Measurements from ENCODE around the gene MDM4. TPM values are rescaled to one million over a fixed set of nuclear protein-coding genes. Genes with fewer than 3 reads are reported as not detected.
"Not testable (repeated sequence)": the region's sequence is repeated elsewhere in the genome, so short reads cannot be mapped to it uniquely, and the experiment has no call there.

Gene MDM4, protein sequence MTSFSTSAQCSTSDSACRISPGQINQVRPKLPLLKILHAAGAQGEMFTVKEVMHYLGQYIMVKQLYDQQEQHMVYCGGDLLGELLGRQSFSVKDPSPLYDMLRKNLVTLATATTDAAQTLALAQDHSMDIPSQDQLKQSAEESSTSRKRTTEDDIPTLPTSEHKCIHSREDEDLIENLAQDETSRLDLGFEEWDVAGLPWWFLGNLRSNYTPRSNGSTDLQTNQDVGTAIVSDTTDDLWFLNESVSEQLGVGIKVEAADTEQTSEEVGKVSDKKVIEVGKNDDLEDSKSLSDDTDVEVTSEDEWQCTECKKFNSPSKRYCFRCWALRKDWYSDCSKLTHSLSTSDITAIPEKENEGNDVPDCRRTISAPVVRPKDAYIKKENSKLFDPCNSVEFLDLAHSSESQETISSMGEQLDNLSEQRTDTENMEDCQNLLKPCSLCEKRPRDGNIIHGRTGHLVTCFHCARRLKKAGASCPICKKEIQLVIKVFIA
- 36.0 TPM for polyA plus RNA-seq (ENCODE audit: insufficient read length)

DNA sequence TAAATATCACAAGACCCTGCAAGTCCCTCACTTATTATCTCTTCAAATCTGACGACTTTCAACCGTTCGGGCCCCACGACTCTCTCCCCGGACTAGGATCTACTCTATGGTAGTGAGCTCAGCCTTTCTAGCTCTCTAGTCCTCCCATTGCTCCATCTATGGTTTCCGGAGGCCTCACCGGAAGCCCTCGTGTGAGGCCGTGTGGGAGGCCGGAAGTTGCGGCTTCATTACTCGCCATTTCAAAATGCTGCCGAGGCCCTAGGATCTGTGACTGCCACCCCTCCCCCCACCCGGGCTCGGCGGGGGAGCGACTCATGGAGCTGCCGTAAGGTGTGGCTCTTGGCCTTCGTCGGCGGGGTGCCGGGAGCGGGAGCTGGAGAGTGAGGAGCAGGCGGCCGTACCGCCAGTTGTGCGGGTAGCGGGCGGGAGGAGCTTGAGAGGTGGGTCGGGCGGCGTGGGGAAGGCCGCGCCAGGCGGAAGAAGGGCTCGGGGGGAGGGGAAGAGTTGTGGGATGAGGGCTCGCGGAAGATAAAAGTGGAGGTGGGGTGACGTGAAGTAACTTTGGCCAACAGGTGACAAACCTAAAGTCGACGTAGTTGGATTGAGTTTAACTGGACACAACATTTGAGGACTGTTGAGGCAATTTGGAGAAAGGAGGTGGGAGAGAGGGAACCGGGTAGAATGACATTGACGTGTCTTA, at the start of gene MDM4:
Gene MDM4, plus strand, starts transcription at position 227 of the 700 bp plus-strand sequence. CDS start 9,113 bp downstream, outside the sequence.
- DNase-seq: peak; percentile 95

- no peak for DNase-seq
These were observed 49.5 kb upstream of the MDM4 start for GRCh38 chr1:204466416-204467405.

DNA sequence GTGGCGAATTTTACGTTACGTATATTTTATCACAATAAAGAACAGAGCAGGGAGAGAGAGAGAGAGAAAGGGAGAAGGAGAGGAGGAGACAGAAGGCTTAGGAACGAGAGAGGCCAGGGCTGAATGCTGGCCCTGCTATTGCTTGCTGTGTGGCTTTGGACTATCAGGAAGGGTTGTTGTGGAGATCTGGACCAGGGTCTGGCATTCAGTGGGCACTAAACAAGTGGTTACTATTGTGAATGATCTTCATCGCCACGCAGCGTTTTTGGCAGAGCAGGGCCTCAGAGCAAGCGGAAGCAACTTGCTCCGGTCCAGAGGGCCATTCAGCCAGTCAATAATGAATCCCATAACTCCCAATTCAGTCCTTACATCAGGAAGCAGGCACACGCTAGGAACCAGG, 48.0 kb upstream of the MDM4 start:
- no peak for DNase-seq

DNA sequence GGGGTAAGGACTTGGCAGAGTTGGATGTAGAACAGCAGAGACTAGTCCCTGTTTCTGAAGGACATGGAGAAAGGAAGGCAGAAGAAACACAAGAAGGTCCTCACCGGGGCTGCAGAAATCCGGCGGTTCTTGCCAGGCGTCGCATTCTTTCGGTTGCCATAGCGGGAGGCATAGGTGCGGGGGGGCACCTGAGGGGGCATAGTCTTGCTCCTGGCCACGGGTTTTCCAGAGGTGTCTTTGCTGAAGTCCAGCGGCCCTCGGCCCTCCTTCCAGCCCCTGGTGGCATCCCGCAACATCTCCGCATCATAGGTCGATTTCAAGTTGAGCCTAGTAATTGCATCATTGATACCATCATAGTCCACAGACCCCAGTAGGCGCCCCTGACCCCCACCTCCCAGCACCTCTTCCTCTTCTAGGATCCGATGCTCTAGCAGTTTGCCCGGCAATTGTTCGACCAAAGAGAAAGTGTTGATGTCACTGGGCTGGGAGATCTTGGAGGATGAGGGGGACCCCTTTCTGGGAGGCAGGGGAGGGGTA, 47.4 kb upstream of the MDM4 start:
- no peak for DNase-seq

GRCh38 chr1:204469304-204469703, 46.9 kb upstream of the MDM4 start:
- no peak for DNase-seq

- no peak for DNase-seq
These were observed 44.5 kb upstream of the MDM4 start for GRCh38 chr1:204471687-204472086.

DNA sequence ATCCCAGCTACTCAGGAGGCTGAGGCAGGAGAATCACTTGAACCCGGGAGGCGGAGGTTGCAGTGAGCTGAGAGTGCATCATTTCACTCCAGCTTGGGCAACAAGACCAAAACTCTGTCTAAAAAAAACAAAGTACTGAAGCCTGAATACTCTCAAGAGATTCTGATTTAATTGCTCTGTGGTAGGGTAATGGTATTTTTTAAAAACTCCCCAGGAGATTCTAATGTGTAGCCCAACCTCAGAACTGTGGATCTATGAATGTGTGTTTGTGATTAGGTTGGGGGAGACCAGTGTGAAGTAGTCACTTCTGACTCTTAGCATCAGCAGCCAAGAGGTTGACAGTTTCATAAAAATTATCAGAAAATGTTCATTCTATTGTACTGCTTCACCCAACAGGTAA, 43.5 kb upstream of the MDM4 start:
- DNase-seq: no peak

DNA sequence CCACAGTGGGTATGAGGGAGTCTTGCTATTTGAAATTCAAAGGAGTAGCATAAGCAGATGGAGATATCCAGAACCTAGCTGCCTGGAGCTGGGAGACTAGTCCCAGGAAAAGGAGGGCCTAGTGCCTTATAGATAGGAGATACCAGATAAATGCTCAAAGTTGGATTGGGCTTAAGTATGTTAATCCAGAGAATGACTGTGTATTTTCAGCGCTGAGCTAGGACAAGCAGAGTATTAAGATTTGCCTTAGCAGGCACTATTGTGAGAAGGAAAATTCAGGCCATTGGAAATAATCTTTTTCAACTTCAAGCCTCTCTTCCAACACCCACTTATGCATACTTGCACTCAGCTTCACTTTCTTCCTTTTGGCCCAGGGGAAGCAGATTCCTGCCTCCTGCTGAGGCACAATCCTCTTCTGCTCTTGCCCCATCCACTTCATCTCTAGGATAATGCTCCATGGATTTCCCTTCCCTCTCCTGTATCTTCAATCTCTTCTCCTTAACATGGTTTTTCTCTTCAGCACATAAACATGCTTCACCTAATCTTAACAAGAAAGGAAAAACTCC, 42.7 kb upstream of the MDM4 start:
- no peak for DNase-seq

DNA sequence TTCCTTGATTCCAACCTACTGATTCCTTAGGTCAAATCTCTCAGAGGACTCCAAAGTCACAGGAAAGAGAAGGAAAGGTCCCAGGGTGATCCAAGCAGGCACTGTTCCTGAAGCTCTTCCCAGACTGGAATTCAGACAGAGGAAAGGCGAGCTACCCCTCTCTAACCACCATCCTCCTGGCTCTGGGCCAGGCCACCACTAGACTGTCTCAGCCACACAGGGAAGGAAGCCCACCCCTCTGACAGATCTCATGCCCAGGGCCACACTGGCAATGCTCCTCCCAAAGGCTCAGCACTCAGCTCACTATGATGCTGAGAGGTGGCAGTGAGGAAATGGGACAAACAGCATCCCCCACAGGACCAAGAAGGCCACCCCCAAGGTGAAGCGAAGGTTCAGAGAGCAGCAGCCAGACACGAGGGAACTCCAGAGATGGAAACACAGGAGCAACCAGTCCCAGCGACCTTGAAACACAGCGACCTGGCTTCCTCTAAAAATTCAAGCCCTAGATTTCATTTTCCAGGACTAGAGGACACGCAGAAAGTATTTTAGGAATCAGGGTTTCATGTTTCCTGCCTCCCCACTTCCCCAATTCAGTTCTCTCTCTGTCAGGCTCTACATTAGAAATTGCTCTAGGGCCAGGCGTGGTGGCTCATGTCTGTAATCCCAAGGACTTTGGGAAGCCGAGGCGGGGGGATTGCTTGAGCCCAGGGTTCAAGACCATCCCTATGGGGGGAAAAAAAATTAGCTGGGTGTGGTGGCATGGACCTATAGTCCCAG, 40.4 kb upstream of the MDM4 start:
- DNase-seq: no peak

- no peak for DNase-seq
These were observed 39.6 kb upstream of the MDM4 start for GRCh38 chr1:204476563-204476962.

DNA sequence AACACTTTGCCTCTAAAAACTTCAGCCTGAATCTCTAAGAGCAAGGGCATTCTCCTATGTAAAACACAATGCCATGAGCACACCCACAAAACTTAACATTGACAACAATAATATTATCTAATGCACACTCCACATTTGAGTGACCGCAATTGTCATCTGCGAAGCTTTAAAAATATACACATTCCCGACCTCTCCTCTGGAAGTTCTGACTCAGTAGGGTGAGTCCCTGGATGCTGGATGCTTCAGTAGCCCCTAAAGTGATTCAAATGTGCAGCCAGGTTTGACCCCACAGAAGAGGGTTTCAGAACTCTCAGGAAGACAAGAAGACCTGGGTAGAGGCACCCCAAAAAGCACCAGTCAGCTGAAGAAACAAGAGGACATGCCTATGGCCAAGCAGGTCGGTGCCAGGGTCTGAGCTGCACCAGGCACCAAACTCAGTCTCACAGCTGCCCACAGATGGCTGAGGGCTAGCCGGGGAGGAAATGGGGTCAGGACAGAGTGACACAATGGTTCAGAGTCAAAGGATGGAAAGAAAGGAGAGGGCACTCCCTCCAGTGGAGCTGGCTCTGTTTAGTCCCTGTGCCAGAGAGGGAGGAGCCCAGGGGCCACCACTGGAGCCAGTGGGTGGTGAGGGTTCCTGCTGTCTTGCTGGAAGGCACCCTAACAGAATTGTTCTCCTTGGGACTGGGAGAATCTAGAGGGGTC, 39.0 kb upstream of the MDM4 start:
- no peak for DNase-seq

GRCh38 chr1:204478172-204478899, 37.9 kb upstream of the MDM4 start:
- no peak for DNase-seq

DNA sequence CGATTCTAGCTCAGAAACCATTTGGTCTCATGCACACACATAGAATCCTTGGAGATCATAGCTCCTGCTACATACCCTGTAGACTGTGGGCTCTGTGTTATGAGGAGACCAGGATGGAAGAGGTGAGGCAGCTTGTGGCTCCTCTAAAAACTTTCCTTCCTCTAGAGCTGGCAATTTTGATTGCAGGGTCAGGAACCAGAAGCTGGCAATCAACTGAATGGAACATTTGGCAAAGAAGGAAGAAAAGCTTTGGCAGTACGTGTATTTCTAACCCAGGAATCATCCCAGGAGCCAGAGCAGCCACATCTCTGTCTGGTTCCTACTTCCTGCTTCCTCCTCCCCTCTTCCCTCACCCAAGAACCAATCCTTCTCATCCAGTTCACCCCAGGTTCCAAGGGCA, 37.3 kb upstream of the MDM4 start:
- no peak for DNase-seq

DNA sequence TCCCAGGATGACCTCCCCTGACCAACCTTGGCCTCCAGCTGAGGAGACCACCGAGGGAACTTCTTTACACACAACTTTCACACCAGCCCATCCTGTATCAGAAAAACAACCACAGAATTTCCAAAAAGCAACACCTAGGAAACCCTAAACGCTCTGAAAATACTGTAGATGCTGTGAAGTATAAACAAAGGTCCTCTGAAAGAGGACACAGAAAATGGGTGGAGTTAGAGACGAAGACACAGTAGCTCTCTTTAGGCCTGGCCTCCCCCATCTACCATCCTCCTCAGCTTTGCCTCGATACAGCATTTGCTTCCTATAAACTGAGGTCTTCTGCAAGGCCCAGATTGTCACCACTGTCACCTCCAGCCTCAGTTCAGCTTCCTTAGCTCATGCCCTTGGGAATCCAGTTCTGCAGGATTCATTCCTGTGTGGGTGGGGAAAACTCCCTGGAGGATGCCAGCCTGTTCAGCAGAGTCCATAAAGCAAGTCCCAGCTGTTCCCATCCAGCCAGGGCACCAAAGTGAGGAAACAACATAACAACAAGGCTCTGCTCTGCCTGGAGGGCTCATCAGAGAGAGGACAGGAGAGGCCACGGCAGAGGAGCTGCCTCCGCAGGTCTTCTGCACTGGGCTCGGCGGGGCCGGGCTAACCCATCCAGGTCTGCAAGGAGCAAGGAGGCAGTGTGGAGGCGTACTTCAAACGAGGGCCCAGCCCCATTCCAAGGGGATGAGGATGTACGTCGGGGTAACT, 36.6 kb upstream of the MDM4 start:
- DNase-seq: no peak

- DNase-seq: no peak
These were observed 35.7 kb upstream of the MDM4 start for GRCh38 chr1:204480515-204480914.

GRCh38 chr1:204483791-204484190, 32.4 kb upstream of the MDM4 start:
- DNase-seq: no peak

GRCh38 chr1:204486513-204487255, 29.5 kb upstream of the MDM4 start:
- DNase-seq: not testable (repeated sequence)

DNA sequence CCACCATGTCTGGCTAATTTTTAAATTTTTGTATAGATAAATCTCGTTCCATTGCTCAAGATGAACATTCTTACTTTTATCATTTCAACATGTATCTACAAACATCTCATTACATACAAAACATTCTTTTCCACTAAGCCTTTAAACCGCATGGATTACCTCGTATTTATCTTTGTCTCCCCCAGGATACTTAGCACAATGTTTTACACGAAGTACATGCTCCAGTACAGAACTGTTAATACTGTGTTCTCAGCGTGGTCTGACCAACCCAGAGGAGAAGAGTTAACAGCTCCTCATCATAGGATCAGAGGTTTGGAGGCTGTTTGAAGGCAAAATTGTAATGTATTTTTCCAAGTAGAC, 29.0 kb upstream of the MDM4 start:
- no peak for DNase-seq

Data from hindlimb muscle (tissue), 1 donor.